Calu3 (cell line): ENCODE measurements around the gene IFNA4. TPM values are rescaled to one million over a fixed set of nuclear protein-coding genes. Genes with fewer than 3 reads are reported as not detected.

ENCODE experiments used
- BruUV-seq: library from RNA; stranded (reverse); fragments of 400-500 nt; replicated peaks from 2 replicates; lab custom pipeline; 2021; lab: Mats Ljungman, UMichigan
- CTCF ChIA-PET: fragments of 300-600 bp; sonication (Branson Sonifier 250); formaldehyde crosslinking; loops from one replicate; lab custom pipeline; 2022; ENCODE audit warnings: antibody characterized with exemption; lab: Charles Lee
- DNase-seq: peaks from one replicate; pipeline ENCODE4 v3.0.0; 2022
- H3K27ac Mint-ChIP-seq: one replicate; pipeline ENCODE4 v1.8.0; 2022; ENCODE audit warnings: mixed read lengths; ENCODE audit not compliant: unreplicated experiment
- H3K27me3 Mint-ChIP-seq: one replicate; pipeline ENCODE4 v1.8.0; 2022; ENCODE audit warnings: mixed read lengths; ENCODE audit not compliant: unreplicated experiment
- H3K36me3 Mint-ChIP-seq: one replicate; pipeline ENCODE4 v1.8.0; 2022; ENCODE audit warnings: mild to moderate bottlenecking, moderate library complexity, mixed read lengths; ENCODE audit not compliant: insufficient read depth, unreplicated experiment
- H3K4me1 Mint-ChIP-seq: one replicate; pipeline ENCODE4 v1.8.0; 2022; ENCODE audit warnings: mild to moderate bottlenecking, low read depth, mixed read lengths; ENCODE audit not compliant: unreplicated experiment
- H3K4me3 Mint-ChIP-seq: one replicate; pipeline ENCODE4 v1.8.0; 2022; ENCODE audit warnings: mild to moderate bottlenecking, low read depth, moderate library complexity, mixed read lengths; ENCODE audit not compliant: unreplicated experiment
- H3K9me3 Mint-ChIP-seq: one replicate; pipeline ENCODE4 v1.8.0; 2022; ENCODE audit warnings: low read depth, mixed read lengths; ENCODE audit not compliant: unreplicated experiment
- intact Hi-C: fragments of 100-400 bp; cut with micrococcal nuclease; formaldehyde crosslinking; loops from one replicate; pipeline ENCODE4 v1.10.0; 2022; ENCODE audit not compliant: unreplicated experiment
- total RNA-seq: library from RNA; stranded (reverse); gene quantifications from 2 replicates; pipeline ENCODE4 v1.2.3, GENCODE V29; 2022
- TF ChIP-seq, protein P1 (sequence below): fragments of 200-600 bp; IDR thresholded peaks from one replicate; pipeline ENCODE4 v1.8.0; 2022; ENCODE audit warnings: antibody characterized with exemption; ENCODE audit not compliant: unreplicated experiment

The IFNA4 gene
- total RNA-seq, 1 experiment from 2014 or later: not detected

DNA sequence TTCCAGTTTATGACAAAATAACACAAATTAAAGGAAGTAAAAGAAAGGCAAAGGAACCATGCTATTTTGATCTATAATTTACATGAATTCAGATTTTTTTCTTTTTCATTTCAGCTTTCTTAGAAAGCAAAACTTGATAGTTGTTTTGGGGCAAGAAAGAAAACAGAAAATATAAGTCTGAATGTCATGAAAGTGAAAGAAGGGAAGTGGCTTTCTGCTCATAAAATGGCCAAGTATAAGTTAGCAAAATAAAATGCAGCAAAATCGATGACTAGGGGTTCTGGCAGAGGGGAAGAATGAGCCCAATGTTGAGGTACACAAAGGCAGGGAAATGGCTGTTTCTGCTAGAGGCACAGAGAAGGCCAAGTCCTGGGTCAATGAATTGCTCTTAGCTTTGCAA, 42.8 kb downstream of the IFNA4 start:
- CTCF ChIA-PET: no interaction called here
- Mint-ChIP-seq H3K4me3 (no peak overlapping the region), H3K9me3 (no peaks in the 10 kb centered on the region), H3K27me3 (peaks cover 9% of the 10 kb centered on the region), H3K27ac (no peak overlapping the region), H3K36me3 (no peaks in the 10 kb centered on the region), H3K4me1 (no peaks in the 10 kb centered on the region)
- BruUV-seq: no TSS peak
- TF ChIP-seq, protein P1, sequence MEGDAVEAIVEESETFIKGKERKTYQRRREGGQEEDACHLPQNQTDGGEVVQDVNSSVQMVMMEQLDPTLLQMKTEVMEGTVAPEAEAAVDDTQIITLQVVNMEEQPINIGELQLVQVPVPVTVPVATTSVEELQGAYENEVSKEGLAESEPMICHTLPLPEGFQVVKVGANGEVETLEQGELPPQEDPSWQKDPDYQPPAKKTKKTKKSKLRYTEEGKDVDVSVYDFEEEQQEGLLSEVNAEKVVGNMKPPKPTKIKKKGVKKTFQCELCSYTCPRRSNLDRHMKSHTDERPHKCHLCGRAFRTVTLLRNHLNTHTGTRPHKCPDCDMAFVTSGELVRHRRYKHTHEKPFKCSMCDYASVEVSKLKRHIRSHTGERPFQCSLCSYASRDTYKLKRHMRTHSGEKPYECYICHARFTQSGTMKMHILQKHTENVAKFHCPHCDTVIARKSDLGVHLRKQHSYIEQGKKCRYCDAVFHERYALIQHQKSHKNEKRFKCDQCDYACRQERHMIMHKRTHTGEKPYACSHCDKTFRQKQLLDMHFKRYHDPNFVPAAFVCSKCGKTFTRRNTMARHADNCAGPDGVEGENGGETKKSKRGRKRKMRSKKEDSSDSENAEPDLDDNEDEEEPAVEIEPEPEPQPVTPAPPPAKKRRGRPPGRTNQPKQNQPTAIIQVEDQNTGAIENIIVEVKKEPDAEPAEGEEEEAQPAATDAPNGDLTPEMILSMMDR: no peak
- no peak for DNase-seq
- intact Hi-C loops: no loop called here

DNA sequence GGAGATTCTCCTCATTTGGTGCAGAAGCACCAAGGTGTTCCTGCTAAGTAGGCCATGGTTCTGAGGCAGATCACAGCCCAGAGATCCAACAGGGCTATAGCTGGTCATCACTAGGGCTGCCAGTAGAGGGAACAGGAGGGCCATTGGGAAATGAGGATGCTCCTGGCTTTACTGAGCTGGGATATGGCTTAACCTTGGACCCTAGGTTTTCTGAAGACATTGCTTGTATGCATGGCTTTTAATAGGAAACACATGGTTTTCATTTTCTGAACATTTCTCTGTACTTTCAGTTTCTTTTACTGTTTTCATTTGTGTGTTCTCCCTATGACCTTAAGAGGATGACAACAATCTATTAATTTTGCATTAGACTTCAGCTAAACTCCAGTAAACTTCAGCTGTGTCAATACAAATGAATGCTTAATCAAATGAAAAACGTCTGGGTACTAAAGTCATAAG, 45.9 kb downstream of the IFNA4 start, which contains the start of gene IFNW1:
TSS of gene IFNW1 (minus strand) at position 406 of the 456 bp plus-strand sequence. CDS start at position 144, 262 bp downstream.
- H3K27ac Mint-ChIP-seq: no peak within 1 kb of the TSS
- H3K4me3 Mint-ChIP-seq: no peak within 1 kb of the TSS
- BruUV-seq: no TSS peak
- CTCF ChIA-PET: no interaction called here
- no peak for DNase-seq
- intact Hi-C loops: no loop called here
- no peaks in the 10 kb centered on the region for H3K36me3 Mint-ChIP-seq
- H3K4me1 Mint-ChIP-seq: no peaks in the 10 kb centered on the region
- TF ChIP-seq, protein P1: no peak
- H3K27me3 Mint-ChIP-seq: peaks cover 7% of the 10 kb centered on the region
- H3K9me3 Mint-ChIP-seq: no peaks in the 10 kb centered on the region

GRCh38 chr9:21137020-21137419, 50.4 kb downstream of the IFNA4 start:
- TF ChIP-seq, protein P1: no peak
- Mint-ChIP-seq H3K4me3 (no peak overlapping the region), H3K36me3 (no peaks in the 10 kb centered on the region), H3K27ac (no peak overlapping the region), H3K9me3 (no peaks in the 10 kb centered on the region), H3K4me1 (no peaks in the 10 kb centered on the region), H3K27me3 (peaks cover 38% of the 10 kb centered on the region)
- no peak for DNase-seq
- CTCF ChIA-PET: no interaction called here
- intact Hi-C loops: no loop called here
- no TSS peak for BruUV-seq

Other genes with a start within 250 kb of the IFNA4 start
- gene HACD4, start 155.9 kb downstream of the IFNA4 start, total RNA-seq: 0.07 and 0.10 TPM in 2 replicates
- 0.42 and 0.61 TPM in 2 replicates for gene IFNB1, start 109.6 kb downstream of the IFNA4 start, total RNA-seq
- not detected in 2 replicates for gene IFNW1, start 45.8 kb downstream of the IFNA4 start, total RNA-seq
- not detected in 2 replicates for gene IFNA21, start 20.9 kb downstream of the IFNA4 start, total RNA-seq
- not detected in 2 replicates for gene IFNA7, start 14.6 kb upstream of the IFNA4 start, total RNA-seq
- gene IFNA10, start 19.6 kb upstream of the IFNA4 start, total RNA-seq: not detected in 2 replicates
- not detected in 2 replicates for gene IFNA16, start 29.7 kb upstream of the IFNA4 start, total RNA-seq
- gene IFNA17, start 40.6 kb upstream of the IFNA4 start, total RNA-seq: not detected in 2 replicates
- not detected in 2 replicates for gene IFNA14, start 52.4 kb upstream of the IFNA4 start, total RNA-seq
- not detected in 2 replicates for gene IFNA5, start 117.7 kb upstream of the IFNA4 start, total RNA-seq
- gene KLHL9, start 147.8 kb upstream of the IFNA4 start, total RNA-seq: 15.8 and 16.8 TPM in 2 replicates
- gene IFNA6, start 163.3 kb upstream of the IFNA4 start, total RNA-seq: not detected in 2 replicates
- gene IFNA13, start 180.5 kb upstream of the IFNA4 start, total RNA-seq: not detected in 2 replicates
- not detected in 2 replicates for gene IFNA2, start 197.8 kb upstream of the IFNA4 start, total RNA-seq
- gene IFNA8, start 221.5 kb upstream of the IFNA4 start, total RNA-seq: not detected in 2 replicates